CD14-positive monocyte (primary cell): ENCODE measurements around the gene SAG. TPM values are rescaled to one million over a fixed set of nuclear protein-coding genes. Genes with fewer than 3 reads are reported as not detected.

Experiments used
- DNase-seq, 3 donors: peaks; one replicate each; pipeline ENCODE4 v3.0.0-alpha.2; 2011 to 2022
- H2AFZ ChIP-seq: 2 replicates; pipeline ENCODE4 v1.6.0; 2012; ENCODE audit warnings: mild to moderate bottlenecking, low read depth, low read length, inconsistent platforms; ENCODE audit not compliant: insufficient read depth, poor library complexity, severe bottlenecking
- H3K27ac ChIP-seq, 2 donors: 1 replicate in 1 of 2; 2 replicates in 1 of 2; pipeline ENCODE4 v1.5.1; 2012 to 2013; ENCODE audit warnings: low read length in 2 of 2, control low read depth in 1 of 2, inconsistent platforms in 1 of 2, low read depth in 1 of 2, mild to moderate bottlenecking in 1 of 2
- H3K27me3 ChIP-seq, 2 donors: one replicate each; pipeline versions ENCODE4 v1.6.0 to v1.6.1; 2011 to 2013; ENCODE audit warnings: low read length in 2 of 2; ENCODE audit not compliant: control insufficient read depth in 2 of 2, insufficient read depth in 2 of 2
- H3K36me3 ChIP-seq, 2 donors: replicated peaks in 1 of 2; 1 replicate in 1 of 2; 2 replicates in 1 of 2; pipeline versions ENCODE4 v1.5.1 to v1.6.1; 2012 to 2013; ENCODE audit warnings: low read length in 2 of 2, control low read depth in 1 of 2, inconsistent platforms in 1 of 2, mild to moderate bottlenecking in 1 of 2; ENCODE audit not compliant: insufficient read depth in 2 of 2, control insufficient read depth in 1 of 2
- H3K4me1 ChIP-seq, 2 donors: 1 replicate in 1 of 2; 2 replicates in 1 of 2; pipeline versions ENCODE4 v1.5.1 to v1.6.1; 2012 to 2013; ENCODE audit warnings: low read length in 2 of 2, control low read depth in 1 of 2, inconsistent platforms in 1 of 2, mild to moderate bottlenecking in 1 of 2, moderate library complexity in 1 of 2; ENCODE audit not compliant: insufficient read depth in 2 of 2, control insufficient read depth in 1 of 2
- H3K4me2 ChIP-seq: replicated peaks from 2 replicates; pipeline ENCODE3; 2012; ENCODE audit warnings: low read length, moderate library complexity, mild to moderate bottlenecking; ENCODE audit not compliant: poor library complexity, severe bottlenecking; ENCODE audit errors: extremely low read depth
- H3K4me3 ChIP-seq, 3 experiments: fragments of 200-600 bp in 1 of 3; sonication (generic) in 1 of 3; replicated peaks in 1 of 3; 1 replicate in 2 of 3; 2 replicates in 1 of 3; pipeline ENCODE4 v1.5.1; 2011 to 2013; ENCODE audit warnings: low read length in 3 of 3, mild to moderate bottlenecking in 3 of 3, control low read depth in 2 of 3, low read depth in 2 of 3, inconsistent platforms in 1 of 3, moderate library complexity in 1 of 3
- H3K79me2 ChIP-seq: 2 replicates; pipeline ENCODE4 v1.6.0; 2012; ENCODE audit warnings: mild to moderate bottlenecking, control low read depth, inconsistent platforms, low read length, moderate library complexity; ENCODE audit not compliant: insufficient read depth
- H3K9ac ChIP-seq: 2 replicates; pipeline ENCODE4 v1.6.0; 2017; ENCODE audit warnings: low read length, mild to moderate bottlenecking; ENCODE audit not compliant: insufficient read depth, poor library complexity, severe bottlenecking
- H3K9me3 ChIP-seq, 2 donors: replicated peaks in 1 of 2; 1 replicate in 1 of 2; 2 replicates in 1 of 2; pipeline versions ENCODE4 v1.5.1 to v1.6.1; 2012 to 2013; ENCODE audit warnings: low read length in 2 of 2, control low read depth in 1 of 2; ENCODE audit not compliant: control insufficient read depth in 1 of 2, insufficient read depth in 1 of 2
- H4K20me1 ChIP-seq: 2 replicates; pipeline ENCODE4 v1.6.0; 2012; ENCODE audit warnings: mild to moderate bottlenecking, low read length, control low read depth, moderate library complexity; ENCODE audit not compliant: insufficient read depth
- H3K27ac Mint-ChIP-seq, 7 donors: one replicate each; pipeline ENCODE4 v1.8.0; 2020; ENCODE audit warnings: mild to moderate bottlenecking in 7 of 7, mixed read lengths in 7 of 7, moderate library complexity in 6 of 7, inconsistent platforms in 2 of 7
- H3K27me3 Mint-ChIP-seq, 3 donors: one replicate each; pipeline ENCODE4 v1.8.0; 2021 to 2022; ENCODE audit warnings: low read depth in 3 of 3, mild to moderate bottlenecking in 3 of 3, mixed read lengths in 3 of 3, moderate library complexity in 3 of 3, inconsistent platforms in 1 of 3
- H3K36me3 Mint-ChIP-seq, 2 donors: one replicate each; pipeline ENCODE4 v1.8.0; 2020; ENCODE audit warnings: mixed read lengths in 2 of 2, inconsistent platforms in 1 of 2, mild to moderate bottlenecking in 1 of 2
- H3K4me1 Mint-ChIP-seq: one replicate; pipeline ENCODE4 v1.8.0; 2020; ENCODE audit warnings: mild to moderate bottlenecking, mixed read lengths
- H3K4me3 Mint-ChIP-seq, 2 donors: one replicate each; pipeline ENCODE4 v1.8.0; 2020; ENCODE audit warnings: mild to moderate bottlenecking in 2 of 2, mixed read lengths in 2 of 2, moderate library complexity in 1 of 2
- H3K9me3 Mint-ChIP-seq, 7 donors: one replicate each; pipeline ENCODE4 v1.8.0; 2020 to 2022; ENCODE audit warnings: mixed read lengths in 7 of 7, mild to moderate bottlenecking in 6 of 7, moderate library complexity in 6 of 7, inconsistent platforms in 2 of 7
- CTCF ChIP-seq: fragments of 200-600 bp; IDR thresholded peaks from one replicate; pipeline ENCODE4 v1.8.0; 2022; ENCODE audit warnings: antibody characterized with exemption, mild to moderate bottlenecking
- WGBS: methylation state at CpG from one replicate; pipeline ENCODE4 v1.1.5; 2013; ENCODE audit warnings: missing lambda C conversion rate; ENCODE audit not compliant: insufficient coverage; 5-methylcytosine and 5-hydroxymethylcytosine counted together
- intact Hi-C, 2 donors: fragments of 100-400 bp; cut with micrococcal nuclease; formaldehyde crosslinking; loops; one replicate each; pipeline versions ENCODE4 v1.15.0 to v1.15.1; 2023
- polyA plus RNA-seq, 3 donors: library from polyadenylated mRNA; depleted of rRNA in 1 of 3; unstranded in 2 of 3; stranded (reverse) in 1 of 3; fragments of 300-500 nt in 2 of 3; fragments of >200 nt in 1 of 3; fragmentation: Illumina TruSeq in 2 of 3; gene quantifications; 1 replicate in 2 of 3; 2 replicates in 1 of 3; pipeline ENCODE4 v1.2.3, GENCODE V29; 2012 to 2021

The SAG gene
- polyA plus RNA-seq, 3 donors, result 0.04 to 0.87 TPM; not detected in 1

- peaks cover 2% of the 10 kb centered on the region for H4K20me1 ChIP-seq
- H3K27ac ChIP-seq, result no peak overlapping the region
- no peak overlapping the region for H3K4me3 Mint-ChIP-seq
- intact Hi-C loops, result no loop called here
- peak overlapping the region in 4 of 7 donors; percentile 20 to 67 (median 34) for H3K27ac Mint-ChIP-seq
- H3K4me1 ChIP-seq, result no peaks in the 10 kb centered on the region
- 47% methylated on average over 3 of the region's 6 CpGs for WGBS
- peaks cover 87 to 97% of the 10 kb centered on the region in 2 donors for H3K36me3 Mint-ChIP-seq
- H3K4me3 ChIP-seq, result no peak overlapping the region
- H2AFZ ChIP-seq, result no peak overlapping the region
- peak in 1 of 3 donors; percentile 6 for DNase-seq
- H3K9ac ChIP-seq, result no peak overlapping the region
- H3K9me3 Mint-ChIP-seq, result no peaks in the 10 kb centered on the region
- H3K27me3 ChIP-seq, result no peaks in the 10 kb centered on the region
- no peak for TF ChIP-seq CTCF
- H3K4me1 Mint-ChIP-seq, result peaks cover 2% of the 10 kb centered on the region
- peaks cover 88 to 100% of the 10 kb centered on the region in 2 donors for H3K36me3 ChIP-seq
- no peaks in the 10 kb centered on the region for H3K79me2 ChIP-seq
- peaks cover 0 to 2% (median 0%) of the 10 kb centered on the region in 3 donors for H3K27me3 Mint-ChIP-seq
- H3K9me3 ChIP-seq, result no peaks in the 10 kb centered on the region
- H3K4me2 ChIP-seq, result no peak overlapping the region
These were observed 39.9 kb upstream of the SAG start for GRCh38 chr2:233267516-233268245.

DNA sequence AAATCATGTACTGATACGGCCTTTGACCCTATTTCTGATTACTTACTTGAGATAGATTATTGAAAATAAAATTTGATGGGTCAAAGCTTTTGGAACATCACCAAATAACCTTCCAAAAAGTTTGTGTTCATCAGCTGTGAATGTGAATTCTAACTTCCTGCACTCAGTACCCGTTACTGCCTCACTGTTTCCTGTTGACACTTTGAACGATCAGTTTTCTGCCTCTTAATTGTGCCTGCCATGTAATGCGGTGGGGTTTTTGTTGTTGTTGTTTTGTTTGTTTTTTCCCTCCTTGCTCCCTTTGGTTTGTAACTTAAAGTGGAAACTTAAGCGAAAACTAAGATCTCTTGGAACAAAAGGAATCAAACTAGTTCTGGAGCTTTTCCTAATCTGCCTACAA is 37.2 kb upstream of the SAG start:
- no peak overlapping the region for H3K9ac ChIP-seq
- no peak for DNase-seq
- no peaks in the 10 kb centered on the region for H3K79me2 ChIP-seq
- no peak overlapping the region for H3K4me2 ChIP-seq
- Mint-ChIP-seq H3K36me3 (peaks cover 90 to 97% of the 10 kb centered on the region in 2 donors), H3K4me3 (no peak overlapping the region), H3K9me3 (no peaks in the 10 kb centered on the region), H3K27ac (peak overlapping the region in 2 of 7 donors; percentile 20 to 73), H3K4me1 (peaks cover 2% of the 10 kb centered on the region), H3K27me3 (peaks cover 0 to 2% (median 0%) of the 10 kb centered on the region in 3 donors)
- WGBS, result no CpG with 5 or more reads among the region's 5 CpGs
- no peaks in the 10 kb centered on the region for H3K9me3 ChIP-seq
- intact Hi-C loops, result no loop called here
- TF ChIP-seq CTCF, result no peak
- no peak overlapping the region for H3K27ac ChIP-seq
- no peaks in the 10 kb centered on the region for H3K27me3 ChIP-seq
- no peaks in the 10 kb centered on the region for H3K4me1 ChIP-seq
- H4K20me1 ChIP-seq, result no peaks in the 10 kb centered on the region
- H3K4me3 ChIP-seq, result no peak overlapping the region
- H3K36me3 ChIP-seq, result peaks cover 88 to 100% of the 10 kb centered on the region in 2 donors
- no peak overlapping the region for H2AFZ ChIP-seq
